ENCODE results near the gene DNAJC18.

DNA sequence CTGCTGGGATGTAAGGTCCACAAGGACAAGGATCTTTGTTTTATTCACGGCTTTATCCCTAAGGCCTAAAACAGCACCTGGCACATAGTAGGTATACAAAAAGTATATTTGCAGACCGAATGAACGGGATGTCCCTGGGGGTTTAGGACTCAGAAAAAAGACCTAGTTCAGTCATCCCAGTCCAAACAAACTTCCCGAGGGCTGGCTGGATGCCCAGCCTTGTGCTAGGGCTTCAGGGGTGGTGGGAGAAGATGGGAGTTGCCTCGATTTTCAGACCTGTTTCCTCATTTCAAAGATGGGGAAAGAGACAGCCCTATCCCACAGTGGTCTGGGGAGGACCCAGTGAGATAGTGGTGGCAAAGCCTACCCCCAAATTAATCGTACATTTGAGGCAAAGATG, 41.4 kb downstream of the DNAJC18 start:
- TF ChIP-seq MAX (IDR thresholded peaks at IDR 0.05; ENCODE audit: low read depth, low read length) (no peak), CTCF (IDR thresholded peaks at IDR 0.05; ENCODE audit: low read depth, low read length) (no peak), MYC (IDR thresholded peaks at IDR 0.05; ENCODE audit: low read depth, low read length) (no peak)
